ENCODE data around the gene NPIPB2.
"Not testable (repeated sequence)": the region's sequence is repeated elsewhere in the genome, so short reads cannot be mapped to it uniquely, and the experiment has no call there.

- TF ChIP-seq CTCF, POLR2A (IDR thresholded peaks at IDR 0.05): not testable (repeated sequence)
Observed at GRCh38 chr16:11962457-11962856, 20.6 kb upstream of the NPIPB2 start.

Measured in right lobe of liver (tissue), 4 donors.